ENCODE data around the gene PRKAR1B.
"Not testable (repeated sequence)": the region's sequence is repeated elsewhere in the genome, so short reads cannot be mapped to it uniquely, and the experiment has no call there.

The PRKAR1B gene

DNA sequence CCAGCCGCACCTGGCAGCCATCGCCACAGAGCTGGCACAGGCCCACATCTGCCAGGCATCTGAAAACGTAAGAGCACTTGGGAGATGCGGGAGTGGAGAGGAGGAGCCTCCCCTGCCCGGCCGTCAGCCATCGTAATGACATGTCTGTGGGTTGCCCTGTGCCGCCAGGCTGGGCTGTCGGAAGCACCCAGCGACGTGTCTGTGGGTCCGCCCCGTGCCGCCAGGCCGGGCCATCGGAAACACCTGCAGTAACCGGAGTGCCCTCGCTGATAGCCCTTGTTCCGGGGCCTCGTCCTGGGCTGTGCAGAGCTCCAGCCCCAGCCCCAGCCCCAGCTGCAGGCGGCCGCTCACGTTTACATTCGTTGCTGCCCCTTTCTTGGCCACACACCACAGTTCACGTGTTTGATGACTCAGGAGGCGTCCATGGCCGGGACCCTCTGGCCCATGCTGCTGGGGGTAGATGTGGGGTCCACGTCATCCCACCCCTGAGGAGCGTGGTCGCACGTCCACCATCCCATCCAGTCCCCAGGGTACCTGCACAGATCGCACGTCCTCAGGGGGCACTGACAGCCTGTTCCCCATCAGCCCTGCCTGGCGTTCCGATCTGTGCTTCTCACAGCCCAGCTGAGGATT, 30.0 kb upstream of the PRKAR1B start:
- DNase-seq (ENCODE audit: low read depth): no peak

GRCh38 chr7:756231-756927, 29.3 kb upstream of the PRKAR1B start:
- DNase-seq (ENCODE audit: low read depth): no peak

- DNase-seq (ENCODE audit: low read depth): no peak
Observed at GRCh38 chr7:755413-755805, 28.3 kb upstream of the PRKAR1B start.

DNA sequence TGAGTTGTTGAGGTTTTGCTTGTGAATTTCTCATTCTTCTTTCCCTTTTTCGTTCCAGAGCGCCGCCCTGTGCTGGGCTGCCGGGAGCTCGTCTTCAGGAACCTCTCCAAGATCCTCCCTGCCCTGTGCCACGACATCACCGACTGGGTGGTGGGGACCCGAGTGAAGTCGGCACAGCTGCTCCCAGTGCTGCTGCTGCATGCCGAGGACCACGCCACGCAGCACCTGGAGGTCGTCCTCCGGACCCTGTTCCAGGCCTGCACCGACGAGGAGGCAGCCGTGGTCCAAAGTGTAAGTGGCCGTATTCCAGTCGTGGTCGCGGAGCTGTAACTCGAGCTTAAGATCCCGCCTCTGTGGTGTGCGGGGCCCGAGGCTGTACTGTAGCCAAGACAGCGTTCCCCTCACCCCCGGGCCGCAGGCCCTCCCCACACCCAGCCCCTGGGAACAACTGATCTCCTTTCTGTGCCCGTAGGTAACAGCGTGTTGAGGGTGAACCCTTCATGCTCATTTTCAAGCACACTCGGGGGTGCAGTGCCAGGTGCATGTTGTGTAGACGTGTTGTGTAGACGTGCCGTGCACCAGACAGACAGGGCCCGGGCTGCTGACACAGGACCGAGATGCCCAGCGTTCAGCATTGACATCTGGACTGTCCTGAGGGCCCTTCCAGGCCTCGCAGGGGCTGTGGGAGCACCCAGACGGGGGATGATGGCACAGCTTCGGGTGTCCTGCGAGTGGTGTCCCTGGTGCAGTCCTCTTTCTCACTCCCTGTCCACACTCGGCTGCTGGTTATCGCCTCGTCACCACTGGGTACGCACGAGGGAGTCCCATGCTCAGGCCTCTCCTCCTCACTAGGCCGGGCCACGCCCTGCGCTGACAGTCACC, 27.7 kb upstream of the PRKAR1B start:
- DNase-seq (ENCODE audit: low read depth): no peak

DNA sequence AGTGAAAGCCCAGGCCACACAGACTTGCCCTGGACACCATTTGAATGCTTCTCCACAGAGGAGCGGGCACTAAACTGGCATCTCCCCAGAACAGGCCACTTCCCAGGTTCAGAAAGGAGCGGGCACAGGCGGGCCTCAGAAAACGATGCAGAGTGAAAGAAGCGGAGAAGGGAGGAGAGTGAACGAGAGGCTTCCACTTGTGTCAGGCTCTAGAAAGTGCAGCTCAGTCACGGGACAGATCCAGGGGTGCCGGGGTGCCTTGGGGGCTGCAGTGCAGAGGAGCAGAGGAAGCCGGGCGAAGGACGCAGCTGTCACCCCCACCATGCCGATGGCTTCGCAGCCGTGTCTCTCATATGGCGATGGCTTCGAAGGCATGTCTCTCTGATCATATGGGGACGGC, 26.1 kb upstream of the PRKAR1B start:
- DNase-seq (ENCODE audit: low read depth): no peak

GRCh38 chr7:752256-752655, 25.2 kb upstream of the PRKAR1B start:
- not testable (repeated sequence) for DNase-seq (ENCODE audit: low read depth)

DNA sequence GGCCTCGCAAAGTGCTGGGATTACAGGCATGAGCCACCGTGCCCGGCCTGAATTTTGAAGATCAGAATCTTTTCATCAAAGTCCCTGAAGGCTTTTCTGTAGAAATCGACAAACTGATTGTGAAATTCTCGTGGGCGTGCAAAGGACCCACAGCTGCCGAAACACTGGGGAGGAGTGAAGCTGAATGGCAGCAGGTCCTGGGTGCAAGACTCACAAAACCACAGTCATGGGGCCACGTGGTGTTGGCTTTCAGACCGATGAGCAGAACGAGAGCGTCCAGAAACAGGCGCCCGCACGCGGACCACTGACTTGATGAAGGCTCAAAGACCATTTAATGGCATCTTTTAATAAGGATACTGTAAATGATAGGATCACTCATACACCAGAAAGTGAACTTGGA, 24.7 kb upstream of the PRKAR1B start:
- no peak for DNase-seq (ENCODE audit: low read depth)

GRCh38 chr7:750111-750905, 23.2 kb upstream of the PRKAR1B start:
- DNase-seq (ENCODE audit: low read depth): no peak

DNA sequence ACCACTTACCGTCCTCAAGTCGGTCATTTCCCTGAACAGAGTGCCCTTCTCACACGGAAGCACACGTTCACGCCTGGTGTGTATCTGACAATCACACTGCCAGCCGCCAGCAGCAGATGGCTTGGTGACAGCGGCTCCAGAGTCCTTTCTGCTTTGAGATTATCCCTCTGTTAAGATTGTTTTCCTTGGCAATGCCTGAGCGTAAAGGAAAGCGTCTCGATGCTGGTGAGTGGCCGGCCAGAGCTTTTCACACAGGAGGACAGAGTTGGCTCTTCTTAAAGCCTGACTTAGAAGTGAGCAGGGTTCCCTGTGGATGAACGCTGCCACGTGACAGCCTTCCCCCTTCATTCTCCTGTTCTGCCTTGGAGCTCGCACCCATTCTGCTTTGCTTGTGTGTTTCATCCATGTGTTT, 22.1 kb upstream of the PRKAR1B start:
- no peak for DNase-seq (ENCODE audit: low read depth)

DNA sequence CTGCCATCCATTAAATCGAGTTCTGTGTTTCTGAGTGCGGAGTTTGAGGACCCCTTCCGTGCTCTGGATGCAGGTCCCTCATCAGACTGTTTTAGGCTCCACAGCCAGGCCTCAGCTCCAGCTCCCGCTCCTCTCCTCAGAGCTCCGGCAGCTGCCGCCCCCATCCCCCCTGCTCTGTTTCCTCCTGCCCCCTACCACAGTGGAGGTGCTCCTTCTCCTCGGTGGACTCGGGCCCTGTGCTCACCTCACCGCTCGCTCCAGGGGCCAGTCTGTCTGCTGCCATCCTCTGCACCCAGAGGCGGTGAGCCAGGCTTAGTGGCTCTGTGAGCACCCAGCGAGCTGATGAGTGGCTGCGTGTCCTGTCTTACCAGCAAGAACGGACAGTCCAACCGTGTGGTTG, 21.4 kb upstream of the PRKAR1B start:
- DNase-seq (ENCODE audit: low read depth): no peak

GRCh38 chr7:747186-747585, 20.1 kb upstream of the PRKAR1B start:
- no peak for DNase-seq (ENCODE audit: low read depth)

- DNase-seq (ENCODE audit: low read depth): no peak
Observed at GRCh38 chr7:746155-747061, 19.3 kb upstream of the PRKAR1B start.

- no peak for DNase-seq (ENCODE audit: low read depth)
Observed at GRCh38 chr7:745431-746154, 18.5 kb upstream of the PRKAR1B start.

DNA sequence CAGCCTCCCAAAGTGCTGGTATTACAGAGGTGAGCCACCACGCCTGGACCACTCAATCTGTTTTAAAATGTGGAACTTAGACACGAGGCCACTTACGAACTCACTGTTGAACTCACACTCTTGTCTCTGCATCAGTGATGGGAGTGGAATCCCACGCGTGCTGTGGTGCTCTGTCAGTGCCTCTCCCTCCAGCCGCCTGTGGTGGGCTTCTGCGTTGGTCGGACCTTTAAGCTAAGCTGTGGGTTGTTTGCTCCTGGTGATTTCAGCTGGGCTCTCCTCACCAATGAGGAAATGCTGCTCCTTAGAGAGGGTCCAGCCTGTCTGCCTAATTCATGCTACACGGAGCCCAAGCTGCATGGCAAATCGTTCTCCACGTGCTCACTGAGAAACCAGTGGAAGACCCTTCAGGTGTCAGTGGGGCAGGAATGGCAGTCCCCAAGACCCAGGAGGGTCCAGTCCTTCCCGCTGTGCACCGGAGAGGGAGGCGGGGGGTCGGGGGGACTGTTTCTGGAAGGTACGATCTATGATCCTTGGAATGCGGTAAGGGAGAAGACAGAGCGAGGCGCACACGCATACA, 17.9 kb upstream of the PRKAR1B start:
- DNase-seq (ENCODE audit: low read depth): no peak

GRCh38 chr7:744128-744520, 17.0 kb upstream of the PRKAR1B start:
- not testable (repeated sequence) for DNase-seq (ENCODE audit: low read depth)

- DNase-seq (ENCODE audit: low read depth): not testable (repeated sequence)
Observed at GRCh38 chr7:743341-744127, 16.5 kb upstream of the PRKAR1B start.

DNA sequence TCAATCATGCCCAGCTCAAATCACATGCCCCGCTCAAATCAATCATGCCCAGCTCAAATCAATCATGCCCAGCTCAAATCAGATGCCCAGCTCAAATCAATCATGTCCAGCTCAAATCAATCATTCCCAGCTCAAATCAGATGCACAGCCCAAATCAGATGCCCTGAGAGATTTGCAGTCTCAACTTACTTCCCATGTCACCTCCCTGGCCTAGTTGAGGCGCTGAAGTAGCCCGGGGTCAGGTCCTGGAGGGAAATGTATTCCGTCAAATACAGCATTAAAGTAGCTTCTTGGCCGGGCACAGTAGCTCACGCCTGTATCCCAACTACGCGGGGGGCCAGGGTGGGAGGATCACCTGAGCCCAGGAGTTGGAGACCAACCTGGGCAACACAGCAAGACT, 15.7 kb upstream of the PRKAR1B start:
- no peak for DNase-seq (ENCODE audit: low read depth)

- no peak for DNase-seq (ENCODE audit: low read depth)
Observed at GRCh38 chr7:741850-742249, 14.8 kb upstream of the PRKAR1B start.

DNA sequence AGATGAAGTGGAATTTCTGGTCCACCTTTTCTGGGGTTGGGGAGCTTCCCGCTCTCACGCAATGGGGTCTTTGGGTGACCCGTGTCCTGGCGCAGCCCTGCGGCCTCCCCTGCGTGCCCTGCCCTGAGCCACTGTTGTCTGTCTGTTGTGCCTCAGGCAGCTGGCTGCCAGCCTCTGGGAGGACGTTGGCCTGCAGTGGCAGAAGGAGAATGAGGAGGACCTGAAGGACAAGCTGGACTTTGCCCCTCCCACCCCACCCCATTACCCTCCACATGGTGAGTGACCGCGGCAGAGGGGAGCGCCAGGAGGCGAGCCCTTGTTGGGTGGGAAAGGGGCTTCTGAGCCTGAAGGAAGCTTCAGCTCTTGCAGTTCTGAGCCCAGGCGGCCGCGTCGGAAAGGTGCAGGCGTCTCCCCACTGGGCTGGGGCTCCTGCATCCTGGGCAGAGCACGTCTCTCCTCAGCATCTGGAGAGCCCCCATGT, 14.2 kb upstream of the PRKAR1B start:
- no peak for DNase-seq (ENCODE audit: low read depth)
